ENCODE measurements around the gene KCNN4.

The KCNN4 gene

GRCh38 chr19:43749898-43750297 is 30.9 kb downstream of the KCNN4 start:
- no peak for TF ChIP-seq CTCF (IDR thresholded peaks at IDR 0.05; ENCODE audit: low read depth, low read length)
- no peak overlapping the region for H3K4me3 ChIP-seq (ENCODE audit: low read depth, low read length)

GRCh38 chr19:43749152-43749551 is 31.6 kb downstream of the KCNN4 start:
- no peak for TF ChIP-seq CTCF (IDR thresholded peaks at IDR 0.05; ENCODE audit: low read depth, low read length)
- H3K4me3 ChIP-seq (ENCODE audit: low read depth, low read length): no peak overlapping the region

- TF ChIP-seq CTCF (IDR thresholded peaks at IDR 0.05; ENCODE audit: low read depth, low read length): no peak
- H3K4me3 ChIP-seq (ENCODE audit: low read depth, low read length): no peak overlapping the region
These were observed 32.1 kb downstream of the KCNN4 start for GRCh38 chr19:43748685-43749084.

- TF ChIP-seq CTCF (IDR thresholded peaks at IDR 0.05; ENCODE audit: low read depth, low read length): no peak
These were observed 32.6 kb downstream of the KCNN4 start for GRCh38 chr19:43748205-43748594.

GRCh38 chr19:43747557-43748204 is 33.1 kb downstream of the KCNN4 start:
- H3K4me3 ChIP-seq (ENCODE audit: low read depth, low read length): no peak overlapping the region
- no peak for TF ChIP-seq CTCF (IDR thresholded peaks at IDR 0.05; ENCODE audit: low read depth, low read length)

More at GRCh38 chr19:43748205-43748594, 32.6 kb downstream of the KCNN4 start:
- H3K4me3 ChIP-seq (ENCODE audit: low read depth, low read length): no peak overlapping the region

GRCh38 chr19:43743059-43743458 is 37.7 kb downstream of the KCNN4 start:
- TF ChIP-seq CTCF (IDR thresholded peaks at IDR 0.05; ENCODE audit: low read depth, low read length): no peak
- no peak overlapping the region for H3K4me3 ChIP-seq (ENCODE audit: low read depth, low read length)

- no peak for TF ChIP-seq CTCF (IDR thresholded peaks at IDR 0.05; ENCODE audit: low read depth, low read length)
- no peak overlapping the region for H3K4me3 ChIP-seq (ENCODE audit: low read depth, low read length)
These were observed 39.5 kb downstream of the KCNN4 start for GRCh38 chr19:43741075-43741825.

Data from WI38 (cell line).